GM13976 (cell line): ENCODE data around the gene SELENOO.

ENCODE experiments used
- DNase-seq: peaks from one replicate; pipeline ENCODE4 v3.0.0; 2012; ENCODE audit warnings: low spot score
- in situ Hi-C: fragments of 300-500 bp; cut with MboI; formaldehyde crosslinking; loops from one replicate; pipeline ENCODE4 v1.12.0; 2022; ENCODE audit warnings: low sequenced_read_pairs, mixed read lengths, inconsistent platforms; ENCODE audit not compliant: unreplicated experiment
- TF ChIP-seq, protein P1 (sequence below): IDR thresholded peaks from 2 replicates; pipeline ENCODE4 v1.5.1; 2012; ENCODE audit warnings: borderline replicate concordance, mild to moderate bottlenecking; ENCODE audit not compliant: insufficient read depth; ENCODE audit errors: extremely low read depth, missing control alignments, control extremely low read depth

The SELENOO gene

DNA sequence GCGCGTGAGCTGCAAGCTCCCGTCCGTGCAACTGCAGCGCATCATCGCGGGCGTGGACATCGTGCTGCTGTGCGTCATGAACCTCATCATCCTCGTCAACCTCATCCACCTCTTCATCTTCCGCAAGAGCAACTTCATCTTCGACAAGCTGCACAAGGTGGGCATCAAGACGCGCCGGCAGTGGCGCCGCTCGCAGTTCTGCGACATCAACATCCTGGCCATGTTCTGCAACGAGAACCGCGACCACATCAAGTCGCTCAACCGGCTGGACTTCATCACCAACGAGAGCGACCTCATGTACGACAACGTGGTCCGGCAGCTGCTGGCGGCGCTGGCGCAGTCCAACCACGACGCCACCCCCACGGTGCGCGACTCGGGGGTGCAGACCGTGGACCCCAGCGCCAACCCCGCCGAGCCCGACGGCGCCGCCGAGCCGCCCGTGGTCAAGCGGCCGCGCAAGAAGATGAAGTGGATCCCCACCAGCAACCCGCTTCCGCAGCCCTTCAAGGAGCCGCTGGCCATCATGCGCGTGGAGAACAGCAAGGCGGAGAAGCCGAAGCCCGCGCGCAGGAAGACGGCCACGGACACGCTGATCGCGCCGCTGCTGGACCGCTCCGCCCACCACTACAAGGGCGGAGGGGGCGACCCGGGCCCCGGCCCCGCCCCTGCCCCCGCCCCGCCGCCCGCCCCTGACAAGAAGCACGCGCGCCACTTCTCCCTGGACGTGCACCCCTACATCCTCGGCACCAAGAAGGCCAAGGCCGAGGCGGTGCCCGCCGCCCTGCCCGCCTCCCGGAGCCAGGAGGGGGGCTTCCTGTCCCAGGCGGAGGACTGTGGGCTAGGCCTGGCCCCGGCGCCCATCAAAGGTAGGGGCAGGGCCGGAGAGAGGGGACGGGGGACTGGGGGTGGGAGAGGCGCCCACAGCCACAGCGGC, 23.0 kb upstream of the SELENOO start:
- TF ChIP-seq, protein P1, sequence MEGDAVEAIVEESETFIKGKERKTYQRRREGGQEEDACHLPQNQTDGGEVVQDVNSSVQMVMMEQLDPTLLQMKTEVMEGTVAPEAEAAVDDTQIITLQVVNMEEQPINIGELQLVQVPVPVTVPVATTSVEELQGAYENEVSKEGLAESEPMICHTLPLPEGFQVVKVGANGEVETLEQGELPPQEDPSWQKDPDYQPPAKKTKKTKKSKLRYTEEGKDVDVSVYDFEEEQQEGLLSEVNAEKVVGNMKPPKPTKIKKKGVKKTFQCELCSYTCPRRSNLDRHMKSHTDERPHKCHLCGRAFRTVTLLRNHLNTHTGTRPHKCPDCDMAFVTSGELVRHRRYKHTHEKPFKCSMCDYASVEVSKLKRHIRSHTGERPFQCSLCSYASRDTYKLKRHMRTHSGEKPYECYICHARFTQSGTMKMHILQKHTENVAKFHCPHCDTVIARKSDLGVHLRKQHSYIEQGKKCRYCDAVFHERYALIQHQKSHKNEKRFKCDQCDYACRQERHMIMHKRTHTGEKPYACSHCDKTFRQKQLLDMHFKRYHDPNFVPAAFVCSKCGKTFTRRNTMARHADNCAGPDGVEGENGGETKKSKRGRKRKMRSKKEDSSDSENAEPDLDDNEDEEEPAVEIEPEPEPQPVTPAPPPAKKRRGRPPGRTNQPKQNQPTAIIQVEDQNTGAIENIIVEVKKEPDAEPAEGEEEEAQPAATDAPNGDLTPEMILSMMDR = no peak
- no peak for DNase-seq
- in situ Hi-C loops = no loop called here

DNA sequence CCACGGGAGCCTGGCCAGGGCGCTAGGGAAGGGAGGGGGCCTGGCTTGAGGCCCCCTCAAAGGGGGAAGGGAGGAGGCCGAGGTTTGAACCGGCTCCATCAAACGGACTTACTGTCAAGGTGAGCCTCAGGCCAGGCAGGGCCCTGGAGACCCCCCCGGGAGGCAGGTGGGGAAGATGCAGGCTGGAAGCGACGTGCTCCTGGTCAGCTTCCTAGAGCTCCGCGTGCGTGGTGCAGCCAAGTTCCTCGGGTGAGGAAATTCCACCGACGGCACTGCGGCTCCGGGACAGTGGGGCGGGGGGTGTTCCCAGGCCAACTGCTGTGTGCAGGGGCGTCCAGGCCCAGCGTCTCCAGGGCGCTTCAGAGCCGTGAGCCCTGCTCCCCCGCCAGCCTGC, 22.3 kb upstream of the SELENOO start:
- in situ Hi-C loops = no loop called here
- DNase-seq = no peak
- TF ChIP-seq, protein P1 = no peak

DNA sequence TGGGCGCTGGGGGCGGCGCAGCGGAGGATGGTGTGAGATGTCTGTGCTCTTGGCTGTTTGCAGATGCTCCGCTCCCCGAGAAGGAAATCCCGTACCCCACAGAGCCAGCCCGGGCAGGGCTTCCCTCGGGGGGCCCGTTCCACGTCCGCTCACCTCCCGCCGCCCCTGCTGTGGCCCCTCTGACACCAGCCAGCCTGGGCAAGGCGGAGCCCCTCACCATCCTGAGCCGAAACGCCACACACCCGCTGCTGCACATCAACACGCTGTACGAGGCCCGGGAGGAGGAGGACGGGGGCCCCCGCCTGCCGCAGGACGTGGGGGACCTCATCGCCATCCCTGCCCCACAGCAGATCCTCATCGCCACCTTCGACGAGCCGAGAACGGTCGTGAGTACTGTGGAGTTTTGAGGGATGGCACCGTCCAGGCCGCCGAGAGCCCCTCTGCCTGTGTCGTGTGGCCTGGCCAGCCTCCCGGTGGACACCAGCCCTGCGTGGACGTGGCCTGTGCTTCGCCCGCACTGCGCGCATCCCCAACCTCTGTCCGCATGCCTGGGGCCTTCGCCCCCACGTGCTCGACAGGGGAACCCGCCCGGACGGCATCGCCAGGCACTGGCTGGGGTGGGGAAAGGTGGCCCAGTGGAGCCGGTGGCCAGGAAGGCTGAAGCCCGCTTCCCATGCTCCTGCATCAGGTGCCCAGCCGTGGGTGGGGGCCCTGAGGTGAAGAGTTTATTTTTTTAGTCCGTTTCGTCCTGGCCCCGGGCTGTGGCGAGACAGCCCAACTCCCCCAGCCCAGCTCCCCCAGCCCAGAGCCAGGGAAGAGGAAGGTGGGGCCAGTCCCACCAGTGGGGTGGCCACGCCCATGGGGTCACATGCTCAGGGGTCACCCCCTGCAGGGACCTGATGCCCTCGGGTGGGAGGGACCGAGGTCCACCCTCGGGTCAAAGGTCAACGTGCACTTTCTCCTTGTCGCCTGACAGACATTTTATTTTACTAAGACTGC, 21.6 kb upstream of the SELENOO start:
- in situ Hi-C loops = no loop called here
- DNase-seq = no peak
- TF ChIP-seq, protein P1 = no peak

DNA sequence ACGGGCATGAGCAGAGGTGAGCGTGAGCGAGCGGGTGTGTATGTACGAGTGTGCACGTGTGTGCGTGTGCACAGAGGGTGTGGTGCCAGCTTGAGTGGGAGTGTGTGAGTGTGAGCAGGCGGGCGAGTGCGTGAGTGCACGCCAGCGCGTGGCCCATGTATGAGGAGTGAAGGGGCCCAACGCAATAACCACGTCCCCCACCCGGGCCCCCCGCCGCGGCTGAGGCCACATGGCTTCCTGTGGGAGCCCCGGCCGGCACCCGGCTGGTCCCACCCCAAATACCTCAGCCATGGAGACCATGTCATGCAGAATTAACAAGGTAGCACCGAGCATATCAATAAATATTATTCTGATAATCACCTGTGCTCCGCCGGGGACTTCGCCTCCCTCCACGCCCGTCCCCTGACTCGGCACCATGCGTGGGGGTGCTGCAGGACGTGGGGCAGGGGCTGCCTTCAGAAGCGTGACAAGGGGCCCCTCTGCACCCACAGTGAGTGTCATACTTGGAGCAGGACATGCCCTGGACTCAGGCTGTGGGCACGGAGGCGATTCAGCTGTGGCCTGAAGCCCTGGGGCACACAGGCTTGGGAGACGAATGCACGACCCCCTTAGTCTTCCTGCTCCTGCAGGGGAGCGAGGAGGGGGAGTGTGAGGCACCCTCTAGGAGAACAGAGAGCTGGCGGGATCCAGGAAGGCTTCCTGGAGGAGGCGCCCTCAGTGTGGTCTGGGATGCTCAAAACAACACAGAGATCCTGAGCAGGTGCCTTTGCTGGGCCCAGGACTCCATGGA, 20.7 kb upstream of the SELENOO start:
- in situ Hi-C loops = no loop called here
- TF ChIP-seq, protein P1 = no peak
- no peak for DNase-seq

DNA sequence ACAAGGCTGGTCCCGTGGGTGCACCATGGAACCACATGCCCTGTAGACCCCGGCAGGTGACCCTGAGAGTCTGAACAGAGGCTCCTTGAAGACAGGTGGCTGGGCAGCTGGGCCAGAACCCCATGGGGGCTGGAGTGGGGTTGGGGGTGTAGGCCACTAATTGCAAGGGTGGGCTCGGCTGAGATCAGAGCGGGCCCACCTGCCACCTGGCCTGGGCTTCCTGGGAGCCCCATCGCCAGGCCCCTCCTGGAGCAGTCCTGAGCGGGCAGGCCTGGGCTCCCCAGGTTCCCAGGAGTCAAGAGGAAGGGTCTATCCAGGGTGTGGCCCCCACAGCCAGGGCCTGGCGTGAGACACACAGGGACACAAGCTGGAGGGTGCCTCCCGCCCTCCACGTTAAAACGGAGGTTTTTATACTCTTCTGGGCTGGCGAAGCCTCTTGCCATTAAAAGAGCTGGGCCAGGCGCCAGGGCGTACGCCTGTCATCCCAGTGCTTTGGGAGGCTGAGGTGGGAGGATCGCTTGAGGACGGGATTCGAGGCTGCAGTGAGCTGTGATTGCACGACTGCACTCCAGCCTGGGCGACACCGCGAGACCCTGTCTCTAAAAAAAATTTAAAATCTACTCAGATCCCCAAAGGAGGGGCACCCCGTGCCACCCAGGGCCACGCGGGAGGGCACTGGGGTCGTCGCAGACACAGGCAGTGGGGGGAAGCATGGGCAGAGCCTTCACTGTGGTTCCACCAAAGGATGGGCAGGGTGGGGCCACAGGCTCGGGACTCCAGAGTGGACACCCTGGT, 19.9 kb upstream of the SELENOO start:
- in situ Hi-C loops = no loop called here
- no peak for DNase-seq
- TF ChIP-seq, protein P1 = no peak
